Amniotic stem cell (primary cell): ENCODE data around the gene CACFD1.
"Not testable (repeated sequence)": the region's sequence is repeated elsewhere in the genome, so short reads cannot be mapped to it uniquely, and the experiment has no call there.

Experiments
- DNase-seq: peaks from one replicate; lab custom pipeline; 2025; lab: John Stamatoyannopoulos, UW

CACFD1 gene

GRCh38 chr9:133440874-133441273, 18.9 kb upstream of the CACFD1 start:
- DNase-seq = no peak

GRCh38 chr9:133441571-133441970, 18.2 kb upstream of the CACFD1 start:
- DNase-seq = no peak

- DNase-seq = no peak
These were observed 16.5 kb upstream of the CACFD1 start for GRCh38 chr9:133443248-133443647.

GRCh38 chr9:133443982-133444381, 15.8 kb upstream of the CACFD1 start:
- no peak for DNase-seq

GRCh38 chr9:133445293-133445969, 14.3 kb upstream of the CACFD1 start:
- no peak for DNase-seq

- DNase-seq = no peak
These were observed 11.2 kb upstream of the CACFD1 start for GRCh38 chr9:133448487-133448972.

- no peak for DNase-seq
These were observed 10.0 kb upstream of the CACFD1 start for GRCh38 chr9:133449760-133450159.

GRCh38 chr9:133451865-133452264, 7.9 kb upstream of the CACFD1 start:
- DNase-seq = not testable (repeated sequence)

- DNase-seq = no peak
These were observed 7.2 kb upstream of the CACFD1 start for GRCh38 chr9:133452562-133452961.

GRCh38 chr9:133453651-133454050, 6.1 kb upstream of the CACFD1 start:
- no peak for DNase-seq

- DNase-seq = no peak
These were observed 5.5 kb upstream of the CACFD1 start for GRCh38 chr9:133454325-133454724.

GRCh38 chr9:133454943-133455673, 4.7 kb upstream of the CACFD1 start:
- no peak for DNase-seq

- no peak for DNase-seq
These were observed 3.8 kb upstream of the CACFD1 start for GRCh38 chr9:133455936-133456335.

GRCh38 chr9:133456409-133456808, 3.4 kb upstream of the CACFD1 start:
- no peak for DNase-seq

- no peak for DNase-seq
These were observed 2.5 kb upstream of the CACFD1 start for GRCh38 chr9:133457233-133457632.

GRCh38 chr9:133457748-133458147, 2.0 kb upstream of the CACFD1 start:
- no peak for DNase-seq

GRCh38 chr9:133458643-133459312, 1.0 kb upstream of the CACFD1 start:
- DNase-seq = no peak

GRCh38 chr9:133460405-133461175, 812 bp downstream of the CACFD1 start:
- DNase-seq = no peak

- DNase-seq = no peak
These were observed 2.2 kb downstream of the CACFD1 start for GRCh38 chr9:133461975-133462374.

- DNase-seq = no peak
These were observed 3.6 kb downstream of the CACFD1 start for GRCh38 chr9:133463234-133463863.

GRCh38 chr9:133463864-133464615, 4.3 kb downstream of the CACFD1 start:
- DNase-seq = no peak
